ENCODE measurements around the gene ARHGAP11A. TPM values are rescaled to one million over a fixed set of nuclear protein-coding genes. Genes with fewer than 3 reads are reported as not detected.

The ARHGAP11A gene
- total RNA-seq, 4 donors from 2014 or later = 1.1 to 5.6 (median 2.8) TPM

- TF ChIP-seq CTCF (IDR thresholded peaks at IDR 0.05; ENCODE audit: low read depth) = no peak
These were observed 53.6 kb downstream of the ARHGAP11A start for GRCh38 chr15:32668942-32669341.

- no peak for TF ChIP-seq CTCF (IDR thresholded peaks at IDR 0.05; ENCODE audit: low read depth)
These were observed 54.8 kb downstream of the ARHGAP11A start for GRCh38 chr15:32669896-32670611.

GRCh38 chr15:32670623-32671022 lies 55.3 kb downstream of the ARHGAP11A start:
- no peak for TF ChIP-seq CTCF (IDR thresholded peaks at IDR 0.05; ENCODE audit: low read depth)

- no peak for TF ChIP-seq CTCF (IDR thresholded peaks at IDR 0.05; ENCODE audit: low read depth)
These were observed 56.3 kb downstream of the ARHGAP11A start for GRCh38 chr15:32671339-32672325.

DNA sequence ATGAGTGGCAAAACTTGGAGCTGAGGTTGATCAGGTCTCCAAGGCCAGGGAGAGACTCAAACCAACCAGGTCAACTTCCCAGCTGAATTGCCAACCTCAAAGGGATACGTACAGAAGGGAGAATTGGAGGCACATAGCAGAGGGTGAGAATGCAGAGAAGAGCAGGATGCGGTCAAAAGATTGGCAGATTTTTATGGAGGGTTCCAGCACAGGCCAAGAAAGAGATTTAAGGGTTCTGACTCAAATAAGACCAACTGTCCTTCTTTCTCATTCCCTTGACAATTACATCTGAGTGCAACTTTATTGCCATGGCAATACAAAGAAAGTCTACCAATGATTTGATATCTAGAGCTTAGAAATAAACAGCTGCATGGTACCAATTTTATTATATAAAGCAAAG lies 59.4 kb downstream of the ARHGAP11A start:
- TF ChIP-seq CTCF (IDR thresholded peaks at IDR 0.05; ENCODE audit: low read depth) = no peak

- TF ChIP-seq CTCF (IDR thresholded peaks at IDR 0.05; ENCODE audit: low read depth) = no peak
These were observed 60.2 kb downstream of the ARHGAP11A start for GRCh38 chr15:32675466-32675865.

- TF ChIP-seq CTCF (IDR thresholded peaks at IDR 0.05; ENCODE audit: low read depth) = no peak
These were observed 60.9 kb downstream of the ARHGAP11A start for GRCh38 chr15:32676169-32676568.
